WTC11 (cell line): ENCODE measurements around the gene HEPACAM. TPM values are rescaled to one million over a fixed set of nuclear protein-coding genes. Genes with fewer than 3 reads are reported as not detected.
A peak's percentile ranks its signal among the peaks of the same experiment; 100 is the strongest.

Experiments used
- ATAC-seq: fragments of 200-7000 bp; cut with Tn5 transposase; 2 replicates; pipeline ENCODE4 v1.10.0; 2021; ENCODE audit warnings: mild to moderate bottlenecking, moderate library complexity
- CTCF ChIA-PET: fragments of 300-600 bp; sonication (Branson Sonifier 250); formaldehyde crosslinking; loops from one replicate; lab custom pipeline; 2021; ENCODE audit warnings: antibody characterized with exemption; lab: Charles Lee
- POLR2A ChIA-PET: fragments of 350-600 bp; sonication (Branson Sonifier 250); formaldehyde crosslinking; loops from one replicate; lab custom pipeline; 2021; ENCODE audit warnings: antibody characterized with exemption; lab: Charles Lee
- DNase-seq: peaks from one replicate; pipeline ENCODE4 v3.0.0; 2021; ENCODE audit warnings: low spot score
- H3K27ac Mint-ChIP-seq: 2 replicates; pipeline ENCODE4 v1.8.0; 2021; ENCODE audit warnings: mixed read lengths
- H3K27me3 Mint-ChIP-seq: 2 replicates; pipeline ENCODE4 v1.8.0; 2021; ENCODE audit warnings: low read depth, mild to moderate bottlenecking, moderate library complexity, mixed read lengths
- H3K36me3 Mint-ChIP-seq: 2 replicates; pipeline ENCODE4 v1.8.0; 2021; ENCODE audit warnings: mixed read lengths
- H3K4me1 Mint-ChIP-seq: 2 replicates; pipeline ENCODE4 v1.8.0; 2022; ENCODE audit warnings: mixed read lengths
- H3K4me3 Mint-ChIP-seq: 2 replicates; pipeline ENCODE4 v1.8.0; 2021; ENCODE audit warnings: mild to moderate bottlenecking, moderate library complexity, mixed read lengths
- H3K9me3 Mint-ChIP-seq: 2 replicates; pipeline ENCODE4 v1.8.0; 2021; ENCODE audit warnings: mixed read lengths
- ATF1 ChIP-seq: sonication (generic); formaldehyde crosslinking; IDR thresholded peaks from 2 replicates; pipeline ENCODE4 v1.8.1; 2023; ENCODE audit warnings: mild to moderate bottlenecking, moderate library complexity, missing genetic modification reagents
- CBFB ChIP-seq: sonication (generic); formaldehyde crosslinking; IDR thresholded peaks from 2 replicates; pipeline ENCODE4 v1.8.1; 2022; ENCODE audit warnings: mild to moderate bottlenecking, low read depth, missing genetic modification reagents
- FOXP1 ChIP-seq: sonication (generic); formaldehyde crosslinking; IDR thresholded peaks from 2 replicates; pipeline ENCODE4 v1.8.0; 2022; ENCODE audit warnings: missing genetic modification reagents, mild to moderate bottlenecking, moderate library complexity, borderline replicate concordance
- HMGA2 ChIP-seq: fragments of 250-450 bp; sonication (Bioruptor Pico); IDR thresholded peaks from 2 replicates; pipeline ENCODE4 v1.4.0; 2021; ENCODE audit warnings: mild to moderate bottlenecking, moderate library complexity
- MYBL2 ChIP-seq: sonication (generic); formaldehyde crosslinking; IDR thresholded peaks from 2 replicates; pipeline ENCODE4 v1.8.1; 2023; ENCODE audit warnings: mild to moderate bottlenecking, moderate library complexity, missing genetic modification reagents
- SMAD4 ChIP-seq: sonication (generic); formaldehyde crosslinking; IDR thresholded peaks from 2 replicates; pipeline ENCODE4 v1.8.0; 2022; ENCODE audit warnings: mild to moderate bottlenecking, missing genetic modification reagents
- TCF7 ChIP-seq: sonication (generic); formaldehyde crosslinking; IDR thresholded peaks from 2 replicates; pipeline ENCODE4 v1.8.0; 2022; ENCODE audit warnings: mild to moderate bottlenecking, low read depth, missing genetic modification reagents, moderate library complexity
- ZBTB21 ChIP-seq: sonication (generic); formaldehyde crosslinking; IDR thresholded peaks from 2 replicates; pipeline ENCODE4 v1.8.1; 2023; ENCODE audit warnings: mild to moderate bottlenecking, missing genetic modification reagents, borderline replicate concordance
- ZNF138 ChIP-seq: sonication (generic); formaldehyde crosslinking; conservative IDR thresholded peaks from 2 replicates; pipeline ENCODE4 v1.8.1; 2022; ENCODE audit warnings: mild to moderate bottlenecking, moderate library complexity, missing genetic modification reagents
- ZNF219 ChIP-seq: sonication (generic); formaldehyde crosslinking; IDR thresholded peaks from 2 replicates; pipeline ENCODE4 v1.8.0; 2023; ENCODE audit warnings: missing genetic modification reagents, mild to moderate bottlenecking, borderline replicate concordance
- ZNF232 ChIP-seq: sonication (generic); formaldehyde crosslinking; IDR thresholded peaks from 2 replicates; pipeline ENCODE4 v1.8.0; 2022; ENCODE audit warnings: mild to moderate bottlenecking, missing genetic modification reagents
- ZNF263 ChIP-seq: sonication (generic); formaldehyde crosslinking; IDR thresholded peaks from 2 replicates; pipeline ENCODE4 v1.8.1; 2022; ENCODE audit warnings: low read depth, mild to moderate bottlenecking, moderate library complexity, missing genetic modification reagents
- ZNF396 ChIP-seq: fragments of 250-450 bp; sonication (Bioruptor Pico); IDR thresholded peaks from 2 replicates; pipeline ENCODE4 v1.8.0; 2021; ENCODE audit warnings: mild to moderate bottlenecking, moderate library complexity, borderline replicate concordance
- ZNF416 ChIP-seq: fragments of 250-450 bp; sonication (Bioruptor Pico); IDR thresholded peaks from 2 replicates; pipeline ENCODE4 v1.9.0; 2021; ENCODE audit warnings: mild to moderate bottlenecking, inconsistent platforms
- total RNA-seq: library from RNA; stranded (reverse); gene quantifications from 3 replicates; pipeline ENCODE4 v1.2.3, GENCODE V29; 2021
- TF ChIP-seq, protein P1 (sequence below): sonication (generic); formaldehyde crosslinking; IDR thresholded peaks from 2 replicates; pipeline ENCODE4 v1.8.0; 2022; ENCODE audit warnings: mild to moderate bottlenecking, missing genetic modification reagents
- TF ChIP-seq, protein P2 (sequence below): sonication (generic); formaldehyde crosslinking; IDR thresholded peaks from 2 replicates; pipeline ENCODE4 v1.8.1; 2023; ENCODE audit warnings: mild to moderate bottlenecking, missing genetic modification reagents, borderline replicate concordance
- TF ChIP-seq, protein P3 (sequence below): sonication (generic); formaldehyde crosslinking; IDR thresholded peaks from 2 replicates; pipeline ENCODE4 v1.8.1; 2023; ENCODE audit warnings: mild to moderate bottlenecking, missing genetic modification reagents
- TF ChIP-seq, protein P4 (sequence below): sonication (generic); formaldehyde crosslinking; IDR thresholded peaks from 2 replicates; pipeline ENCODE4 v1.8.1; 2022; ENCODE audit warnings: mild to moderate bottlenecking, missing genetic modification reagents, moderate library complexity, borderline replicate concordance
- TF ChIP-seq, protein P5 (sequence below): fragments of 250-450 bp; sonication (Bioruptor Pico); conservative IDR thresholded peaks from 2 replicates; pipeline ENCODE4 v1.9.0; 2021; ENCODE audit warnings: mild to moderate bottlenecking
- TF ChIP-seq, protein P6 (sequence below): sonication (generic); formaldehyde crosslinking; conservative IDR thresholded peaks from 2 replicates; pipeline ENCODE4 v1.8.1; 2022; ENCODE audit warnings: mild to moderate bottlenecking, missing genetic modification reagents
- TF ChIP-seq, protein P7 (sequence below): sonication (generic); formaldehyde crosslinking; IDR thresholded peaks from 2 replicates; pipeline ENCODE4 v1.8.0; 2022; ENCODE audit warnings: mild to moderate bottlenecking, missing genetic modification reagents

The HEPACAM gene
- total RNA-seq, 1 experiment from 2014 or later = not detected

DNA sequence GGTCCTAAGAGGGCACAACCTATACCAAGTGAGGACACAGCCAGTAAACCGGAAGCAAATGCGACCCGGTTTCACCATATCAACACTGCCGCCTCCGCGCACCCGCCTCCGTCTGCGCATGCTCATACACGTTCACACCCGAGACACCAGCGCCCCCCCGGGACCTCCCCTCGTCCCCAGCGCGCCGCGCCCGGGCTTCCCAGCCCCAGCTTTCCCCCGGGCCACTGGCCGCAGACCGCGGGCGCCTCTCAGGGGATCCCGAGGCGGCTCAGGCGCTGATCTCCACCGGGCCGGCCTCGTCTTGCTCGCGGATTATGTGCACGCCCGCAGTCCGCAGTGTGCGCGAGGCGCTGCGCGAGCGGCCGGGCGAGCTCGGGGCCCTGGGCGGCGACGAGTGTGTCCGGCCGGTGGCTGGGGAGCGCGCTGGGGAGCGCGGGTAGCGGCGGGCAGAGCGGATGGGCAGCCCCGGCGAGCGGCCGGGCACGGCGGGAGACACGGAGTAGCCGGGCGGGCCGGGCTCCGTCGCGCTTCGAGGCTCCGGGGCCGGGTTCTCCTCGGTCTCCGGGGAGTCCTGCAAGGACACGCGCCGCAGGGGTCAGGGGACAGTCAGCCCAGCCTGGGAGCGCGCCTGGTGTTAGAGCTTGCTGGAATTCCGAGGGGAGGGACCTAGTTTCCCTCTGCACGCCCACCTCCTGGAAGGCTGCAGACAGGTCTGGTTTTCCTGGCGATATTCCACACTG, 14.8 kb downstream of the HEPACAM start (continued):
- TF ChIP-seq ZBTB21 (CRISPR knock-in tag) (peak; percentile 79), TCF7 (CRISPR knock-in tag) (peak; percentile 94), ZNF138 (peak; percentile 75), ZNF263 (peak; percentile 86; the same call in 1 of the 2 replicates), ZNF416 (no peak), CBFB (CRISPR knock-in tag) (peak; percentile 78; the same call in 1 of the 2 replicates), SMAD4 (CRISPR knock-in tag) (peak; percentile 90), HMGA2 (no peak), MYBL2 (CRISPR knock-in tag) (peak; percentile 97)
- TF ChIP-seq, protein P1, sequence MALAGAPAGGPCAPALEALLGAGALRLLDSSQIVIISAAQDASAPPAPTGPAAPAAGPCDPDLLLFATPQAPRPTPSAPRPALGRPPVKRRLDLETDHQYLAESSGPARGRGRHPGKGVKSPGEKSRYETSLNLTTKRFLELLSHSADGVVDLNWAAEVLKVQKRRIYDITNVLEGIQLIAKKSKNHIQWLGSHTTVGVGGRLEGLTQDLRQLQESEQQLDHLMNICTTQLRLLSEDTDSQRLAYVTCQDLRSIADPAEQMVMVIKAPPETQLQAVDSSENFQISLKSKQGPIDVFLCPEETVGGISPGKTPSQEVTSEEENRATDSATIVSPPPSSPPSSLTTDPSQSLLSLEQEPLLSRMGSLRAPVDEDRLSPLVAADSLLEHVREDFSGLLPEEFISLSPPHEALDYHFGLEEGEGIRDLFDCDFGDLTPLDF (CRISPR knock-in tag) = peak; percentile 96; the same call in 1 of the 2 replicates
- TF ChIP-seq, protein P2, sequence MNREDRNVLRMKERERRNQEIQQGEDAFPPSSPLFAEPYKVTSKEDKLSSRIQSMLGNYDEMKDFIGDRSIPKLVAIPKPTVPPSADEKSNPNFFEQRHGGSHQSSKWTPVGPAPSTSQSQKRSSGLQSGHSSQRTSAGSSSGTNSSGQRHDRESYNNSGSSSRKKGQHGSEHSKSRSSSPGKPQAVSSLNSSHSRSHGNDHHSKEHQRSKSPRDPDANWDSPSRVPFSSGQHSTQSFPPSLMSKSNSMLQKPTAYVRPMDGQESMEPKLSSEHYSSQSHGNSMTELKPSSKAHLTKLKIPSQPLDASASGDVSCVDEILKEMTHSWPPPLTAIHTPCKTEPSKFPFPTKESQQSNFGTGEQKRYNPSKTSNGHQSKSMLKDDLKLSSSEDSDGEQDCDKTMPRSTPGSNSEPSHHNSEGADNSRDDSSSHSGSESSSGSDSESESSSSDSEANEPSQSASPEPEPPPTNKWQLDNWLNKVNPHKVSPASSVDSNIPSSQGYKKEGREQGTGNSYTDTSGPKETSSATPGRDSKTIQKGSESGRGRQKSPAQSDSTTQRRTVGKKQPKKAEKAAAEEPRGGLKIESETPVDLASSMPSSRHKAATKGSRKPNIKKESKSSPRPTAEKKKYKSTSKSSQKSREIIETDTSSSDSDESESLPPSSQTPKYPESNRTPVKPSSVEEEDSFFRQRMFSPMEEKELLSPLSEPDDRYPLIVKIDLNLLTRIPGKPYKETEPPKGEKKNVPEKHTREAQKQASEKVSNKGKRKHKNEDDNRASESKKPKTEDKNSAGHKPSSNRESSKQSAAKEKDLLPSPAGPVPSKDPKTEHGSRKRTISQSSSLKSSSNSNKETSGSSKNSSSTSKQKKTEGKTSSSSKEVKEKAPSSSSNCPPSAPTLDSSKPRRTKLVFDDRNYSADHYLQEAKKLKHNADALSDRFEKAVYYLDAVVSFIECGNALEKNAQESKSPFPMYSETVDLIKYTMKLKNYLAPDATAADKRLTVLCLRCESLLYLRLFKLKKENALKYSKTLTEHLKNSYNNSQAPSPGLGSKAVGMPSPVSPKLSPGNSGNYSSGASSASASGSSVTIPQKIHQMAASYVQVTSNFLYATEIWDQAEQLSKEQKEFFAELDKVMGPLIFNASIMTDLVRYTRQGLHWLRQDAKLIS = peak; percentile 72; the same call in 1 of the 2 replicates
- TF ChIP-seq, protein P3, sequence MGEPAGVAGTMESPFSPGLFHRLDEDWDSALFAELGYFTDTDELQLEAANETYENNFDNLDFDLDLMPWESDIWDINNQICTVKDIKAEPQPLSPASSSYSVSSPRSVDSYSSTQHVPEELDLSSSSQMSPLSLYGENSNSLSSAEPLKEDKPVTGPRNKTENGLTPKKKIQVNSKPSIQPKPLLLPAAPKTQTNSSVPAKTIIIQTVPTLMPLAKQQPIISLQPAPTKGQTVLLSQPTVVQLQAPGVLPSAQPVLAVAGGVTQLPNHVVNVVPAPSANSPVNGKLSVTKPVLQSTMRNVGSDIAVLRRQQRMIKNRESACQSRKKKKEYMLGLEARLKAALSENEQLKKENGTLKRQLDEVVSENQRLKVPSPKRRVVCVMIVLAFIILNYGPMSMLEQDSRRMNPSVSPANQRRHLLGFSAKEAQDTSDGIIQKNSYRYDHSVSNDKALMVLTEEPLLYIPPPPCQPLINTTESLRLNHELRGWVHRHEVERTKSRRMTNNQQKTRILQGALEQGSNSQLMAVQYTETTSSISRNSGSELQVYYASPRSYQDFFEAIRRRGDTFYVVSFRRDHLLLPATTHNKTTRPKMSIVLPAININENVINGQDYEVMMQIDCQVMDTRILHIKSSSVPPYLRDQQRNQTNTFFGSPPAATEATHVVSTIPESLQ = no peak

DNA sequence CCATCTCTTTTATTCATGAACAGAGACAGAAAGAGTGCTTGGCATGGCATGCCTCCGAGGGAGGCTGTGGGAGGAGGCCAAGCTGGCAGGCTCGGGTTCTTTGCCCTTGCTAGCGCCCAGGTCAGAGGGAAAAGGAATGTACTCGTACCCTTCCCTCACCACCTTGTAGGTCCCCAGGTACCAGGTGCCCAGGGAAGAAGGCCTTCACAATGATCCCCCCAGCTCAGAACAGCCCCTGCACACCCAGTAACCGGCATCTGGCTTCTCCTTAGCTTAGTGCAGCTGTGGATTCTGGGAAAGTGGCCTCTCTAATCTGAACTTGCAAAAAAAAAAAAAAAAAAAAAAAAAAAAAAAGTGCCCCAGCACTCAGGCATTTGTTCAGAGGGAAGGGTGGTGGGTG, 15.5 kb downstream of the HEPACAM start:
- DNase-seq (no peak), ATAC-seq (no peak)
- H3K27me3 Mint-ChIP-seq = peaks cover 92% of the 10 kb centered on the region
- ChIA-PET CTCF (interaction anchor here (0.6 to 2.3 kb wide), 12 partner anchors 15 to 509 kb away, joined by 3 to 12 read pairs (median 4); partner anchors contain the start of gene HEPACAM), POLR2A (interaction anchor here (0.6 to 2.4 kb wide), 2 partner anchors 44 to 336 kb away, joined by 7 to 10 read pairs; no protein-coding TSS in a partner anchor)
- no peak overlapping the region for H3K27ac Mint-ChIP-seq
- no peaks in the 10 kb centered on the region for H3K4me1 Mint-ChIP-seq
- peak overlapping the region; percentile 61 for H3K4me3 Mint-ChIP-seq
- H3K9me3 Mint-ChIP-seq = peaks cover 4% of the 10 kb centered on the region; the same call in 1 of the 2 replicates
- no peaks in the 10 kb centered on the region; the same call in 1 of the 2 replicates for H3K36me3 Mint-ChIP-seq
- TF ChIP-seq ZNF232 (no peak), ZNF396 (CRISPR knock-in tag) (no peak), ZNF416 (no peak), ATF1 (CRISPR knock-in tag) (no peak), FOXP1 (CRISPR knock-in tag) (no peak), ZNF263 (no peak), ZNF219 (CRISPR knock-in tag) (no peak)
- TF ChIP-seq, protein P4, sequence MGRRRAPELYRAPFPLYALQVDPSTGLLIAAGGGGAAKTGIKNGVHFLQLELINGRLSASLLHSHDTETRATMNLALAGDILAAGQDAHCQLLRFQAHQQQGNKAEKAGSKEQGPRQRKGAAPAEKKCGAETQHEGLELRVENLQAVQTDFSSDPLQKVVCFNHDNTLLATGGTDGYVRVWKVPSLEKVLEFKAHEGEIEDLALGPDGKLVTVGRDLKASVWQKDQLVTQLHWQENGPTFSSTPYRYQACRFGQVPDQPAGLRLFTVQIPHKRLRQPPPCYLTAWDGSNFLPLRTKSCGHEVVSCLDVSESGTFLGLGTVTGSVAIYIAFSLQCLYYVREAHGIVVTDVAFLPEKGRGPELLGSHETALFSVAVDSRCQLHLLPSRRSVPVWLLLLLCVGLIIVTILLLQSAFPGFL (CRISPR knock-in tag) = no peak
- TF ChIP-seq, protein P1 (CRISPR knock-in tag) = no peak
- TF ChIP-seq, protein P5, sequence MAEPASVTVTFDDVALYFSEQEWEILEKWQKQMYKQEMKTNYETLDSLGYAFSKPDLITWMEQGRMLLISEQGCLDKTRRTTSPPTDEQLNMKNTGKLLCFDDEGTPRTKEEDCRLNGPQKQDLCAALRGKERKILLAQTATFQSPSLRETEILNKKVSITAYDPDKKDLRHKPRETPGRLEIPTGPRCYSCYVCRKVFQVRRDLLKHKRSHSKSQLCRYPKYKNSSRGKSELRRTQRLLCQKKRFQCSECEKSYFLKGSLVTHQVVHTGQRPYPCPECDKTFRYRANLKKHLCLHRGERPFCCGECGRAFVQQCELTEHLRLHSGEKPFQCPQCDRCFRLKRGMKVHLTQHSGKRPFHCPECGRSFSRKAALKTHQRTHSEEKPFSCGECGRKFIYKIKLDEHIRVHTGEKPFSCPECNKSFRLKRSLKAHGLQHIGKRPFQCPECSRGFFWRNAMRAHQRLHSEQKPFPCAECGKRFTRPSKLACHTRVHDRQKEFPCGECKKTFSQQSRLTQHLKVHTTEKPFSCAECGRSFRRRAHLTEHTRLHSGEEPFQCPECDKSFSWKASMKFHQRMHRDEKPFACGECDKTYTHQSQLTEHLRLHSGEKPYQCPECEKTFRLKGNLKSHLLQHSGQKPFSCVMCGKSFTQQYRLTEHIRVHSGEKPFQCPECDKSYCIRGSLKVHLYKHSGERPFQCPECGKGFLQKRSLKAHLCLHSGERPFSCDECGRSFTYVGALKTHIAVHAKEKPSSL (CRISPR knock-in tag) = no peak
- TF ChIP-seq, protein P6, sequence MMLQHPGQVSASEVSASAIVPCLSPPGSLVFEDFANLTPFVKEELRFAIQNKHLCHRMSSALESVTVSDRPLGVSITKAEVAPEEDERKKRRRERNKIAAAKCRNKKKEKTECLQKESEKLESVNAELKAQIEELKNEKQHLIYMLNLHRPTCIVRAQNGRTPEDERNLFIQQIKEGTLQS = no peak
- TF ChIP-seq, protein P7, sequence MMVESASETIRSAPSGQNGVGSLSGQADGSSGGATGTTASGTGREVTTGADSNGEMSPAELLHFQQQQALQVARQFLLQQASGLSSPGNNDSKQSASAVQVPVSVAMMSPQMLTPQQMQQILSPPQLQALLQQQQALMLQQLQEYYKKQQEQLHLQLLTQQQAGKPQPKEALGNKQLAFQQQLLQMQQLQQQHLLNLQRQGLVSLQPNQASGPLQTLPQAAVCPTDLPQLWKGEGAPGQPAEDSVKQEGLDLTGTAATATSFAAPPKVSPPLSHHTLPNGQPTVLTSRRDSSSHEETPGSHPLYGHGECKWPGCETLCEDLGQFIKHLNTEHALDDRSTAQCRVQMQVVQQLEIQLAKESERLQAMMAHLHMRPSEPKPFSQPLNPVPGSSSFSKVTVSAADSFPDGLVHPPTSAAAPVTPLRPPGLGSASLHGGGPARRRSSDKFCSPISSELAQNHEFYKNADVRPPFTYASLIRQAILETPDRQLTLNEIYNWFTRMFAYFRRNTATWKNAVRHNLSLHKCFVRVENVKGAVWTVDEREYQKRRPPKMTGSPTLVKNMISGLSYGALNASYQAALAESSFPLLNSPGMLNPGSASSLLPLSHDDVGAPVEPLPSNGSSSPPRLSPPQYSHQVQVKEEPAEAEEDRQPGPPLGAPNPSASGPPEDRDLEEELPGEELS = no peak
